ENCODE data around the gene DISC1. TPM values are rescaled to one million over a fixed set of nuclear protein-coding genes. Genes with fewer than 3 reads are reported as not detected.

Gene DISC1
- total RNA-seq, 1 donor from 2014 or later: 14.0 TPM

DNA sequence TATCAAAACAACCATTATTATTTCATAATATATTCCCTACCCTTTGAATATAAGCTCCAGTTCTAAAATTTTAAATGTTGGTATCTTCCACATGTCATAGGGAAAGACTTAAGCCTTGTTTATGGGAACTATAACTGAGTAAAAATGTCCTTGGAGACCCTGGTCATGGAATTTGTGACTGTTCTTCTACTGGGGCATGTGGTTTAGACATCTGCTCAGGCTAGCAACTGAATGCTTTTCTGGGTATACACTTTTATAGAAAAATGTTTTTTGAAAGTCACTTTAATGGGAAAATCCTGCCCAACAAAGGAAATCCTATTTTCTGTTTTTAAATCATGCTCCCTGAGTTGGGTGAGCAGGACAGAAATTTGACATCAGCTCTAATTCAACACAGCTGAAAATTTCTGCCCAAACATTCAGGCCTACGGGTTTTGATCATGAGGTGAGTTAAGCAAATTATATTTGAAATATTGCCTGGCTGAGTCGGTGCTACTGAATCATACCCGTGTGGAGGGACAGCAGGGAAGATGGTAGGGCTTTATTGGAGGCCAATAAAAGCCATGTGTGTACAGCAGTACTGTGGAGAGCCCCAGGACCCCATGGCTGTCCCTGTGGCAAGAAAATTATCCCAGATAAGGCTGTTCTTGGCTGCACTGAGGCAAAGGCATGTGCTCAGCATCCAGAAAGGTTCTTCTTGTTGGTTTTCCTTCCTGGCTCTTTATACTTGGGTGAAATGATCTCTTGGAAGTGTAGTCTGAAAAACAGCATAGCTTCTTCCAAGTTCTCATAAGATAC, 391.8 kb downstream of the DISC1 start:
- intact Hi-C loops (cut with micrococcal nuclease): no loop called here

GRCh38 chr1:232019026-232019340, 392.4 kb downstream of the DISC1 start:
- intact Hi-C loops (cut with micrococcal nuclease): no loop called here

- intact Hi-C loops (cut with micrococcal nuclease): no loop called here
Measured at GRCh38 chr1:232020352-232020751, 393.8 kb downstream of the DISC1 start.

DNA sequence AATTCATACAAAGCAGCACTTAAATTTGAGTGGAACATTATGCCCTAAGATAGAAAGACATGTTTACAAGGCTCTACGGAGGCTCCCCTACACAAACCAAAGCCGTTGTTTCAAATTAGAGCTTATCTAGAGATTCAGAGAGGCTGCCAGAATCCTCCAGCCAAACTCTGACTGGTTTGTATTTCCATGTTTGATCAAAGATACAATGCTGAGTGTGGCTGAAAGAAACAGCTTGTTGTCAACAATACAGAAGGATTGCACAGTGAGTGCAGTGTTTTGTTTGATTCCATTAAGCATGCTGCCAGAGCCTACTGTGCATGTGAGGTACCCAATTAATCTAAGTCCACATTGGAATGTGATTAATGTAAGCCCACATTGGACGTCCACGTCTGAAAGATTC, 402.7 kb downstream of the DISC1 start:
- intact Hi-C loops (cut with micrococcal nuclease): no loop called here

DNA sequence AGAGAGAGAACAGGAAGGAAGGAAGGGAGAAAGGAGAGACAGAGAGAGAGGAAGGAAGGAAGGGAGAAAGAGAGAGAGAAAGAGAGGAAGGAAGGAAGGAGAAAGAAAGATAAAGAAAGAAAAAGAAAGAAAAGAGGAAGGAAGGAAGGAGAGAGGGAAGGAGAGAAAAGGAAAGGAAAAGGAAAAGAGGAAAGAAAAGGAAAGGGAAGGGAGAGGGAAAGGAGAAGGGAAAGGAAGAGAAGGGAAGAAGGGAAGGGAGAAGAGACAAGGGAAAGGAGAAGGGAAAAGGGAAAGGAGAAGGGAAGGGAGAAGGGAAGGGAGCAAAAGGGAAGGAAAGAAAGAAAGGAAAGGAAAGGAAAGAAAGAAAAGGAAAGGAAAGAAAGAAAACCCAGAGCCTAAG, 404.6 kb downstream of the DISC1 start:
- intact Hi-C loops (cut with micrococcal nuclease): no loop called here

- intact Hi-C loops (cut with micrococcal nuclease): no loop called here
Measured at GRCh38 chr1:232033285-232033684, 406.7 kb downstream of the DISC1 start.

GRCh38 chr1:232034556-232034955, 408.0 kb downstream of the DISC1 start:
- intact Hi-C loops (cut with micrococcal nuclease): no loop called here

DNA sequence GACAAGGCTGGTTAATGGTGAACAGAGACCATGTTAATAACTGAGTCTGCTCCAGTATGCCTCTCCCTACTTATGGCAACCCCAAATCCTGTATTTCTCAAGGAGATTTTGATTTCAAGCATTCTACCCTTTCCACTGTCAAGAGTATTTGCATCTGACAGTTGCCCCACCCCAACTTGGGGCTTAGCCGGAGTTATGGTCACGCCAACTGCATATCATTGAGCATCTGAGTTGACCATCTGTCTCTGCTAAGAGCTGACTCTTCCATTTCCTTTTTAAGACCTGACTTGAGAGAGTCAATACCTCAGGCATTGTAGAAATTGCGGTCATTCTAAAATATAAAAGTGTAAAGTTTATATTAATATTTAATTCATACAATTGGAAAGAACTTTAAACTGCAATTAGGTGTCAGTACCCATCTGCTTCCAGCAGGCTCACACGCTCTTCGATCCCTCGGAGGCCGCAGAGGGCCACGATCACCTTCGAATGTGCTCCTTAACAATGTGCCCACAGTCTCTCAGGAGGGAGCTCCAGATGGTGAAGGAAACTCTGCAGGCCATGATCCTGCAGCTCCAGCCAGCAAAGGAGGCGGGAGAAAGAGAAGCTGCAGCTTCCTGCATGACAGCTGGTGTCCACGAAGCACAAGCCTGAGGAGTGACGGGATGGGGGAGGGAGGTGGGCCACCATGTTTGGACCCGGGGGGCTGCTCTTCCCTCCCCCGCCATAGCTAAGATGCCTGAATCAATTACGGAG, 409.8 kb downstream of the DISC1 start:
- intact Hi-C loops (cut with micrococcal nuclease): no loop called here

GRCh38 chr1:232037774-232038388, 411.3 kb downstream of the DISC1 start:
- intact Hi-C loops (cut with micrococcal nuclease): no loop called here

DNA sequence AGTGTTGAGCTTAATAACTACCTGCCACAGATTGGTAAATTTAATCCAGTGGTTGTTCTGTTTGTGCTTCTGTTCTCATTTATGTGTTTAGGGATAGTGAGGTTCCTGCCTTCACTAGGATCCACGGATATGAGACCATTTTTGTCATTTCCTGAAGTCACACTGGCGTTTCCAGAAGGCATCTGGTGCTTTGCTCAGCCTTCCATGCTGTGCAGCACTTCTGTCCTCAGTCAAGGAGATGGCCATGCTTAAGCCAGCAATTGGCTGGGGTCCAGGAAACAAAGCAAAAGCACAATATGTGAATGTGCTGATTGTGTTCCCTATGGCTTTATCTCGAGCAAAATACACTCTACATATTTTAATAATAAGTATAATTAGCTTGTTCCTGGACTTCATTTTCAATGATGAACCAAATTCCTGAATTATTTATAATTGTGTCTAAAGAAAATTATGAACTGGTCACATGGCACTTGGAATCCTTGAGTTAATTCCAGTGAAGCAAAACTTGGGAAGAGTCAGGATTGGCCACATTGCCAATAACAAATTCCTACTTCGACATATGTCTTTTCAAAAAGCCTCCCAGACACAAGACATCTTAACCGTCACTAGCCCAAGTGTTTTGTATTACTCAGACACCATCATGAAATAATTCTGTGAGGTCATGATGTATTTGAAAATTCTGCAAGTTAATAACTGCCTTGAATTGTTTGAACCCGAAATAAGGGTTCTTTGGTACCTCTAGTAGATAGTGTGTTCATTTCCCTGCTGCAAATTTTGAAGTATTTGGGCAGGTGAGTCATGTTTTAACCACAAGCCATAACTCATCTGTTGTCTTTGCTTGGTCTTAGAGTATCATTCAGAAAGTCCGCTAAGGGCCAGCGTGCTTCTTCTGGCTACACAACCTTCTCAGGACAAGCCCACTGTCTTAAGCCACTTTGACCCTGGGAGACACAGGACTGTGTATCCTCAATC, 412.4 kb downstream of the DISC1 start:
- intact Hi-C loops (cut with micrococcal nuclease): no loop called here

GRCh38 chr1:232040260-232040659, 413.7 kb downstream of the DISC1 start:
- intact Hi-C loops (cut with micrococcal nuclease): no loop called here

GRCh38 chr1:232044728-232045127, 418.1 kb downstream of the DISC1 start:
- intact Hi-C loops (cut with micrococcal nuclease): no loop called here

GRCh38 chr1:232045139-232045994, 418.8 kb downstream of the DISC1 start:
- intact Hi-C loops (cut with micrococcal nuclease): no loop called here

DNA sequence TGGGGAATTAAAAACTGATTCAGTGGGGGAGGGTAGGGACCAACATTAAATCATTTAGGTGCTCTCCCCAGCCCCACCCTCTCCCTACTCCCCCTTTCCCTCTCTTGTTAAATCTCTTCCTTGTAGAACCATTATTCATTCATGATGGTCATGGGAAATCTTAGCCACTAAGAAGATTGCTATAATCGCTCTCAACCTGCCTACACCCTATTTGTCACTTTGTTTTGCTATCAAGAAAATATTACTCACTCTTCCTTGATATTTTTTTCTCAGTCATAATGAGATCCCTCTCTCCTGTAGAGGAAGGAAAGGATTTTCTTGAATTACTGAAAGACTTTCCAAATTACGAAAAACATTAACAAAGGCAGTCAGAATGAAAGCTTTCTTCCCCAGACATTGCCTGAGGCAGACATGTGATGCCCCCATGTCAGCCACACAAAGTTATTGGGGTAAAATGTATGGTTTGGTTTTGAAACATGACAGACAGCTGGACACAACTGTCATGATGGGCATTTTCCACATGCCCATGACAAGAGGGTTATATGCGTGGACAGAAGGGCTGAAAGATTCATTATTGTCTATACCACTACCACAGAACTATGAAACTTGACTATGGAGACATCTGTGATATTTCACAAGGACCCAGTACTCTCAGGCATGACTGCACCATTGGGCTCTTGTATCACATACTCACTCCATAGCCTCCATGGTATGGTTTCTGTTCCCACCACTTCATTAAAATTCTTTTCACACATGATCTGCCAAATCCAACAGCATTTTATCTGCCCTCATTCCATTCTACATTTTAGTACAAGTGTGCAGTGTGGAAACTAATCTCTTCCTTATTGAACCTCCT, 420.1 kb downstream of the DISC1 start:
- intact Hi-C loops (cut with micrococcal nuclease): no loop called here

GRCh38 chr1:232047473-232047872, 420.9 kb downstream of the DISC1 start:
- intact Hi-C loops (cut with micrococcal nuclease): no loop called here

DNA sequence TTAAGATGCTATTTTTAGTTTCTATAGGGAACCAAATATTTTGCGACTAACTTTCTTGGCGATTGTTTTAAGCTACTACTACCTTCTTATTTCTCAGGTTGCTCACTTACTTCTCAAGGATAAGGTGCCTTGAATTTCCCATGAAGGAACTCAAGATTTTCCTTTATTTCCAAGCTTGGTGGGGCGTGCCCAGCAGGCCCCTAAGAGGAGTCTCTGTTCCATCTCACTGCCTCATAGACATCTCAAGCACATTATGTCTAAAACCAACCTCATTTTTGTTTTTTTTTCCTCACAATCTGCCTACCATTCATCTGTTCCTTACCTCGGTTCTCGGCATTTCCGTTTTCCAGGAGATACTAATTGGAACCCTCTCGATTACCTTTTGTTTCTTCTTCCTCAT, 421.9 kb downstream of the DISC1 start:
- intact Hi-C loops (cut with micrococcal nuclease): no loop called here

DNA sequence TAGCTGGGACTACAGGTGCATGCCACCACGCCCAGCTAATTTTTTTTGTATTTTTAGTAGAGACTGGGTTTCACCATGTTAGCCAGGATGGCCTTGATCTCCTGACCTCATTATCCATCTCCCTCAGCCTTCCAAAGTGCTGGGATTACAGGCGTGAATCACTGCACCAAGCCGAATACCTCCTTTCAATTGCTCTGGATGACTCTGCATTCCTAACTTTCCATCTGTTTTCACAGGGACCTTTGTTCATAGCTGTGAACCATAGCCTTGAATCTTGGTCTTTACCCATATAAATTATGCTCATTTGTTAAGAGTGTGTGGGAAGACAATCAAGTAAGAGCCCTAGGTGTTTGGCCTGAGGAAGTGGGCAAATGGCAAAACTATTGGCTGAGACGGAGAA, 422.7 kb downstream of the DISC1 start:
- intact Hi-C loops (cut with micrococcal nuclease): no loop called here

- intact Hi-C loops (cut with micrococcal nuclease): no loop called here
Measured at GRCh38 chr1:232057217-232057895, 430.8 kb downstream of the DISC1 start.

DNA sequence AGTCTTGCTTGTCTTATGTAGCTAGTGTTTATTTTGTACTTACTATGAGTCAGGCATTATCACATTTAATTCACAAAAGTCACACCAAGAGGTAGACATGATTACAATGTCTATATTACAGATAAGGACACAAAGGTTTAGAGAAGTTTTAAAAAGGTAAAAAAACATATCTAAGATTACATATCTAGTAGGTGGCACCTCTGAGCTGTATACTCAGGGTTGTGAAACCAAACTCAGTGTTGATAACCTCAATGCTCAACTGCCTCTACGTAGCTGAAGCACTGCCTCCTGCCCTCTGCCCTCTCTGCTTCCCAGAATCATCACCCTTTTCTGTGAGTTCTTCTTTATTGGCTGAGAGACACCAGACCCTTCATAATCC, 431.3 kb downstream of the DISC1 start:
- intact Hi-C loops (cut with micrococcal nuclease): no loop called here

Data from T-helper 1 cell treated with Interleukin-12 subunit alpha and Interleukin-12 subunit beta and Interleukin-4 antibody, amounts not matched to agents 30 ng/mL and 1 ng/mL, for 36 hours (primary cell).